NCI-H1436 treated with DMSO at 0.1 percent for 48 hours (cell line): ENCODE results near the gene TBX5.
"Not testable (repeated sequence)": the region's sequence is repeated elsewhere in the genome, so short reads cannot be mapped to it uniquely, and the experiment has no call there.

Source experiments
- DNase-seq: peaks from one replicate; lab custom pipeline; 2025; lab: John Stamatoyannopoulos, UW

TBX5 gene

GRCh38 chr12:114371733-114372132 lies 34.2 kb downstream of the TBX5 start:
- no peak for DNase-seq

GRCh38 chr12:114371250-114371649 lies 34.7 kb downstream of the TBX5 start:
- no peak for DNase-seq

- DNase-seq: no peak
Measured at GRCh38 chr12:114368685-114369452, 37.1 kb downstream of the TBX5 start.

GRCh38 chr12:114361992-114362391 lies 44.0 kb downstream of the TBX5 start:
- DNase-seq: no peak

- DNase-seq: no peak
Measured at GRCh38 chr12:114361545-114361944, 44.4 kb downstream of the TBX5 start.

- no peak for DNase-seq
Measured at GRCh38 chr12:114360485-114360884, 45.5 kb downstream of the TBX5 start.

GRCh38 chr12:114355389-114356088 lies 50.4 kb downstream of the TBX5 start:
- no peak for DNase-seq

GRCh38 chr12:114349239-114349638 lies 56.7 kb downstream of the TBX5 start:
- not testable (repeated sequence) for DNase-seq

- no peak for DNase-seq
Measured at GRCh38 chr12:114347861-114348260, 58.1 kb downstream of the TBX5 start.

- no peak for DNase-seq
Measured at GRCh38 chr12:114344831-114345230, 61.1 kb downstream of the TBX5 start.

- no peak for DNase-seq
Measured at GRCh38 chr12:114344303-114344663, 61.7 kb downstream of the TBX5 start.

- DNase-seq: no peak
Measured at GRCh38 chr12:114343585-114344302, 62.2 kb downstream of the TBX5 start.

GRCh38 chr12:114342656-114343055 lies 63.3 kb downstream of the TBX5 start:
- no peak for DNase-seq

- DNase-seq: no peak
Measured at GRCh38 chr12:114341635-114342034, 64.3 kb downstream of the TBX5 start.

GRCh38 chr12:114340231-114340630 lies 65.7 kb downstream of the TBX5 start:
- no peak for DNase-seq

- DNase-seq: no peak
Measured at GRCh38 chr12:114339626-114340025, 66.3 kb downstream of the TBX5 start.

GRCh38 chr12:114335607-114336006 lies 70.3 kb downstream of the TBX5 start:
- DNase-seq: no peak

- DNase-seq: no peak
Measured at GRCh38 chr12:114334395-114334794, 71.5 kb downstream of the TBX5 start.

- DNase-seq: no peak
Measured at GRCh38 chr12:114328292-114328691, 77.7 kb downstream of the TBX5 start.

- no peak for DNase-seq
Measured at GRCh38 chr12:114327765-114328164, 78.2 kb downstream of the TBX5 start.

- DNase-seq: no peak
Measured at GRCh38 chr12:114321524-114321923, 84.4 kb downstream of the TBX5 start.

- no peak for DNase-seq
Measured at GRCh38 chr12:114320968-114321367, 85.0 kb downstream of the TBX5 start.

GRCh38 chr12:114320101-114320500 lies 85.8 kb downstream of the TBX5 start:
- no peak for DNase-seq
